K562 (cell line): ENCODE measurements around the gene SEC24C. TPM values are rescaled to one million over a fixed set of nuclear protein-coding genes. Genes with fewer than 3 reads are reported as not detected.

Experiments used
- ATAC-seq: fragments of 200-7000 bp; cut with Tn5 transposase; 3 replicates; pipeline ENCODE4 v1.9.1; 2020; ENCODE audit warnings: moderate library complexity
- BruUV-seq: library from RNA; stranded (reverse); fragments of 400-500 nt; replicated peaks from 2 replicates; lab custom pipeline; 2021; lab: Mats Ljungman, UMichigan
- CTCF ChIA-PET: fragments of 300-600 bp; formaldehyde crosslinking; extraction: SDS; loops from one replicate; lab custom pipeline; 2021; ENCODE audit warnings: low intra/inter-chr PET ratio; lab: Yijun Ruan, JAX
- POLR2A ChIA-PET: fragments of 300-600, 350-650 bp; sonication (Branson Sonifier 250); formaldehyde crosslinking; extraction: SDS; loops from one replicate; lab custom pipeline; 2021; ENCODE audit warnings: antibody characterized with exemption, inconsistent platforms; lab: Yijun Ruan, JAX
- DNase-seq, 4 experiments: peaks; one replicate each; pipeline versions ENCODE4 v3.0.0 to v3.0.0-alpha.2; 2011 to 2018; ENCODE audit warnings: low spot score in 3 of 4, mixed read lengths in 3 of 4; ENCODE audit errors: extremely low read depth in 1 of 4
- FAIRE-seq: peaks from 2 replicates; lab custom pipeline; 2011; peaks lifted over from hg19 to GRCh38; lab: Jason Lieb, UNC
- H2AFZ ChIP-seq: 2 replicates; pipeline ENCODE4 v1.6.0; 2011; ENCODE audit warnings: low read depth, low read length, control low read depth, inconsistent platforms
- H3K27ac ChIP-seq: fragments of 200-600 bp; 3 replicates; pipeline ENCODE4 v1.8.0; 2011; ENCODE audit warnings: low read depth, mild to moderate bottlenecking, control low read depth, inconsistent platforms, low read length, moderate library complexity, mixed read lengths; ENCODE audit errors: extremely low read depth
- H3K27me3 ChIP-seq, 2 experiments: fragments of 300-600 bp in 1 of 2; 2 replicates in 1 of 2; 3 replicates in 1 of 2; pipeline versions ENCODE4 v1.6.0 to v1.8.0; 2011; ENCODE audit warnings: inconsistent platforms in 2 of 2, low read length in 2 of 2, mild to moderate bottlenecking in 1 of 2, mixed read lengths in 1 of 2, moderate library complexity in 1 of 2; ENCODE audit not compliant: control insufficient read depth in 2 of 2, insufficient read depth in 2 of 2
- H3K36me3 ChIP-seq: fragments of 300-600 bp; 3 replicates; pipeline ENCODE4 v1.8.0; 2011; ENCODE audit warnings: mild to moderate bottlenecking, low read length, inconsistent platforms; ENCODE audit not compliant: control insufficient read depth, insufficient read depth
- H3K4me1 ChIP-seq, 2 experiments: fragments of 200-600 bp in 1 of 2; replicated peaks in 1 of 2; 2 replicates in 1 of 2; 3 replicates in 1 of 2; pipeline versions ENCODE4 v1.5.1 to v1.8.0; 2011; ENCODE audit warnings: inconsistent platforms in 2 of 2, low read length in 2 of 2, mild to moderate bottlenecking in 1 of 2, mixed read lengths in 1 of 2, moderate library complexity in 1 of 2; ENCODE audit not compliant: control insufficient read depth in 2 of 2, insufficient read depth in 2 of 2
- H3K4me2 ChIP-seq: 2 replicates; pipeline ENCODE4 v1.6.1; 2011; ENCODE audit warnings: low read length, control low read depth, inconsistent platforms, mixed read lengths; ENCODE audit not compliant: insufficient read depth
- H3K4me3 ChIP-seq: fragments of 200-600 bp; sonication (generic), shearing (Covaris generic); 2 replicates; pipeline ENCODE4 v1.5.1; 2016; ENCODE audit warnings: control low read depth, inconsistent platforms
- H3K79me2 ChIP-seq: fragments of 200-600 bp; 3 replicates; pipeline ENCODE4 v1.8.0; 2011; ENCODE audit warnings: low read length, inconsistent platforms; ENCODE audit not compliant: control insufficient read depth, insufficient read depth
- H3K9ac ChIP-seq, 2 experiments: 2 replicates each; pipeline versions ENCODE4 v1.6.0 to v1.6.1; 2011; ENCODE audit warnings: low read depth in 2 of 2, low read length in 2 of 2, control low read depth in 1 of 2, inconsistent platforms in 1 of 2, mild to moderate bottlenecking in 1 of 2, mixed read lengths in 1 of 2; ENCODE audit not compliant: insufficient read depth in 1 of 2
- H3K9me1 ChIP-seq: one replicate; pipeline ENCODE4 v1.6.0; 2011; ENCODE audit warnings: inconsistent platforms, mild to moderate bottlenecking, low read length, moderate library complexity; ENCODE audit not compliant: control insufficient read depth, insufficient read depth
- H3K9me3 ChIP-seq: replicated peaks from 2 replicates; pipeline ENCODE4 v1.5.1; 2011; ENCODE audit warnings: low read depth, low read length, inconsistent platforms; ENCODE audit not compliant: control insufficient read depth, insufficient read depth
- H4K20me1 ChIP-seq: replicated peaks from 2 replicates; pipeline ENCODE4 v1.6.1; 2011; ENCODE audit warnings: low read length, inconsistent platforms, mixed read lengths; ENCODE audit not compliant: control insufficient read depth, insufficient read depth
- LEF1 ChIP-seq: fragments of 450-650 bp; IDR thresholded peaks from 2 replicates; pipeline ENCODE4 v1.6.1; 2016; ENCODE audit warnings: mild to moderate bottlenecking
- MED1 ChIP-seq: sonication (generic); formaldehyde crosslinking; IDR thresholded peaks from 2 replicates; pipeline ENCODE4 v1.8.1; 2023; ENCODE audit warnings: missing genetic modification reagents, borderline replicate concordance
- MIER1 ChIP-seq: fragments of 450-650 bp; IDR thresholded peaks from 2 replicates; pipeline ENCODE4 v1.6.1; 2016; ENCODE audit warnings: antibody characterized with exemption, mild to moderate bottlenecking, low read depth
- POLR2G ChIP-seq: fragments of 200-400 bp; formaldehyde crosslinking; IDR thresholded peaks from 2 replicates; pipeline ENCODE4 v1.6.1; 2017; ENCODE audit warnings: low read depth, mild to moderate bottlenecking, antibody characterized with exemption, low read length, moderate library complexity
- RBM14 ChIP-seq: fragments of 200-400 bp; formaldehyde crosslinking; IDR thresholded peaks from 2 replicates; pipeline ENCODE4 v1.6.1; 2018; ENCODE audit warnings: low read depth, mild to moderate bottlenecking, low read length, moderate library complexity, borderline replicate concordance; ENCODE audit not compliant: insufficient read depth
- SLC30A9 ChIP-seq: fragments of 250-450 bp; sonication (Bioruptor Pico); IDR thresholded peaks from 2 replicates; pipeline ENCODE4 v1.8.0; 2022; ENCODE audit warnings: mild to moderate bottlenecking, moderate library complexity
- SRF ChIP-seq, 2 experiments: fragments of 250-450, 450-650 bp in 1 of 2; sonication (Bioruptor Pico) in 1 of 2; sonication (generic) in 1 of 2; formaldehyde crosslinking; IDR thresholded peaks; 2 replicates each; pipeline versions ENCODE4 v1.5.0 to v1.5.1; 2020 to 2022; ENCODE audit warnings: mild to moderate bottlenecking in 1 of 2, missing genetic modification reagents in 1 of 2
- TAF1 ChIP-seq: IDR thresholded peaks from 2 replicates; pipeline ENCODE4 v1.6.1; 2011; ENCODE audit warnings: mild to moderate bottlenecking, low read length, moderate library complexity; ENCODE audit not compliant: insufficient read depth, control insufficient read depth, severe bottlenecking; ENCODE audit errors: extremely low read depth
- TAL1 ChIP-seq: fragments of 450-650 bp; IDR thresholded peaks from 2 replicates; pipeline ENCODE4 v1.6.1; 2016; ENCODE audit warnings: mild to moderate bottlenecking
- ZNF239 ChIP-seq: fragments of 250-450 bp; sonication (Bioruptor Pico); IDR thresholded peaks from 2 replicates; pipeline ENCODE4 v1.4.0; 2020; ENCODE audit warnings: mild to moderate bottlenecking
- WGBS: fragments of 100-300 bp; shearing (Covaris generic); methylation state at CpG from one replicate; pipeline ENCODE4 v1.1.6; 2016; ENCODE audit warnings: low coverage, mixed read lengths; ENCODE audit not compliant: insufficient coverage; ENCODE audit errors: missing lambda C conversion rate; 5-methylcytosine and 5-hydroxymethylcytosine counted together
- in situ Hi-C: fragments of 300-500 bp; cut with MboI; formaldehyde crosslinking; loops from 4 replicates; pipeline ENCODE4 v1.15.0; 2018; ENCODE audit warnings: inconsistent platforms, mixed read lengths
- intact Hi-C: fragments of 100-400 bp; cut with micrococcal nuclease; formaldehyde crosslinking; loops from 2 replicates; pipeline ENCODE4 v1.14.2; 2022
- polyA plus RNA-seq, 8 experiments: library from polyadenylated mRNA; depleted of rRNA in 4 of 8; stranded (reverse) in 5 of 8; unstranded in 3 of 8; fragments of >200 nt; fragmentation: Nextera tagmentation in 2 of 8; fragmentation: Illumina TruSeq in 1 of 8; extraction: Ambion mirVana in 2 of 8; extraction: Trizol in 1 of 8; gene quantifications; 2 replicates each; pipeline versions ENCODE4 v1.2.1 to v1.2.3, GENCODE V29; 2011 to 2014; ENCODE audit warnings: inconsistent platforms in 1 of 8, missing spikeins in 1 of 8
- total RNA-seq, 7 experiments: library from RNA; depleted of rRNA in 6 of 7; stranded (reverse); fragments of >200 nt in 6 of 7; fragmentation: Illumina TruSeq in 2 of 7; extraction: Trizol in 2 of 7; gene quantifications; 2 replicates each; pipeline versions ENCODE4 v1.2.1 to v1.2.3, GENCODE V29; 2011 to 2021; ENCODE audit warnings: low replicate concordance in 1 of 7
- TF ChIP-seq, protein P1 (sequence below), 2 experiments: fragments of 450-650 bp; IDR thresholded peaks; 2 replicates each; pipeline ENCODE4 v1.6.1; 2016
- TF ChIP-seq, protein P2 (sequence below): fragments of 250-450 bp; sonication (Bioruptor Pico); IDR thresholded peaks from 2 replicates; pipeline ENCODE4 v1.8.0; 2022; ENCODE audit warnings: inconsistent platforms, mild to moderate bottlenecking, moderate library complexity, borderline replicate concordance

SEC24C gene
- total and polyA plus RNA-seq, 9 of the 15 experiments (the other 6 are each of a cell fraction or from before 2014, with no cell fraction given): 19.0 to 115 (median 70.5) TPM

DNA sequence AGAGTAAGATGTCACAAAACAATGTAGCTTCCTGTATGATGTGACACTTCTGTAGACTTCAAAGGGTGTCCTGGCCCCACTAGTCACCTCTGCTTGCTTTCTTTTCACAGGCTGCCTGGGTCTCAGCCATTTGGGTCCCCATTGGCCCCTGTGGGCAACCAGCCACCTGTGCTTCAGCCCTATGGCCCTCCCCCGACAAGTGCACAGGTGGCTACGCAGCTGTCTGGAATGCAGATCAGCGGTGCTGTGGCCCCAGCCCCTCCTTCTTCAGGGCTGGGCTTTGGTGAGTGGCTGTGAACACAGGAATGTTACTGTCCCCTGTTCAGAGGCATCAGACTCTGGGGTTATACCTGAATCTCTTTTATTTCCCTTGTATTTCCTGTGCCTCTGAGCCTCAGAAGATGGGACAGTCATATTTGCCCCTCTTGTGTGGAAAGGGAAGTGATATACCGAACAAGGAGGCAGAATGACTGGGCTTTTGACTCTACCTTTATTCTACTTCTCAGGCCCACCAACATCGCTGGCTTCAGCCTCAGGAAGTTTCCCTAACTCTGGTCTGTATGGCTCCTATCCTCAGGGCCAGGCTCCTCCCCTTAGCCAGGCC lies 15.4 kb downstream of the SEC24C start:
- CTCF ChIA-PET: interaction anchor here (0.6 kb wide), 1 partner anchor 884 kb away, joined by 3 read pairs; no protein-coding TSS in a partner anchor
- FAIRE-seq: no peak
- no peaks in the 10 kb centered on the region for H4K20me1 ChIP-seq

DNA sequence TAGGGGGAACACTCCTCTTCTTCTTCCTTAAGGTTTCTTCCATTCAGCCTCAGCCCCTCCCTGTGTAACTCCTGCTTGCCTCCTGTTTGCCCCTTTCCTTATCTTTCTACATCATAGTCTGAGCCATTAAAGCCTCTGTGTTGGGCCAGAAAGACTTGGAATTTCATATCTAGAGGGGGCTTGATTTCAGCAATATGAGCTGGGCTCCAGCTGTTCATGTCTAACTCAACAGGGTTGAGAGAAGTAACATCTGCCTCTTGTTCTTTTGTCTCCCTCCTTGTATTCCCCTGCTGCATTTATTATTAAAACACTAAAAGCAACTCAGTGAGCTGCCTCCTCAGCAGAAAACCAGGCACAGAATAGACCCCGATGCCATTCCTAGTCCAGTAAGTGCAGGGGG lies 17.6 kb downstream of the SEC24C start:
- intact Hi-C loops (no loop called here), in situ Hi-C loops (no loop called here)
- Histone ChIP-seq H3K4me3 (no peak overlapping the region), H3K79me2 (peaks cover 6% of the 10 kb centered on the region; the same call in 2 of the 3 replicates), H3K36me3 (peaks cover 88% of the 10 kb centered on the region), H3K27me3 (no peaks in the 10 kb centered on the region), H3K9me1 (peaks cover 3% of the 10 kb centered on the region), H2AFZ (no peak overlapping the region), H3K4me1 (peaks cover 0 to 6% of the 10 kb centered on the region in 2 experiments; a peak in 2 of 5 replicates), H3K9me3 (no peaks in the 10 kb centered on the region), H3K9ac (no peak overlapping the region), H3K27ac (no peak overlapping the region), H4K20me1 (no peaks in the 10 kb centered on the region), H3K4me2 (no peak overlapping the region)
- FAIRE-seq (no peak), DNase-seq (no peak), ATAC-seq (no peak)
- no TSS peak for BruUV-seq
- ChIA-PET POLR2A (interaction anchor here (0.6 to 9.9 kb wide), 4 partner anchors 8 to 20 kb away, joined by 3 to 137 read pairs (median 12); partner anchors contain the start of genes CHCHD1 and SEC24C), CTCF (no interaction called here)
- WGBS: 94% methylated on average over 1 of the region's 1 CpG
- no peak for TF ChIP-seq LEF1
- TF ChIP-seq RBM14: no peak
- TF ChIP-seq MED1 (CRISPR knock-in tag): no peak
- TF ChIP-seq, protein P1, sequence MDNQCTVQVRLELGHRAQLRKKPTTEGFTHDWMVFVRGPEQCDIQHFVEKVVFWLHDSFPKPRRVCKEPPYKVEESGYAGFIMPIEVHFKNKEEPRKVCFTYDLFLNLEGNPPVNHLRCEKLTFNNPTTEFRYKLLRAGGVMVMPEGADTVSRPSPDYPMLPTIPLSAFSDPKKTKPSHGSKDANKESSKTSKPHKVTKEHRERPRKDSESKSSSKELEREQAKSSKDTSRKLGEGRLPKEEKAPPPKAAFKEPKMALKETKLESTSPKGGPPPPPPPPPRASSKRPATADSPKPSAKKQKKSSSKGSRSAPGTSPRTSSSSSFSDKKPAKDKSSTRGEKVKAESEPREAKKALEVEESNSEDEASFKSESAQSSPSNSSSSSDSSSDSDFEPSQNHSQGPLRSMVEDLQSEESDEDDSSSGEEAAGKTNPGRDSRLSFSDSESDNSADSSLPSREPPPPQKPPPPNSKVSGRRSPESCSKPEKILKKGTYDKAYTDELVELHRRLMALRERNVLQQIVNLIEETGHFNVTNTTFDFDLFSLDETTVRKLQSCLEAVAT (IDR thresholded peaks at IDR 0.05): no peak
- TF ChIP-seq, protein P2, sequence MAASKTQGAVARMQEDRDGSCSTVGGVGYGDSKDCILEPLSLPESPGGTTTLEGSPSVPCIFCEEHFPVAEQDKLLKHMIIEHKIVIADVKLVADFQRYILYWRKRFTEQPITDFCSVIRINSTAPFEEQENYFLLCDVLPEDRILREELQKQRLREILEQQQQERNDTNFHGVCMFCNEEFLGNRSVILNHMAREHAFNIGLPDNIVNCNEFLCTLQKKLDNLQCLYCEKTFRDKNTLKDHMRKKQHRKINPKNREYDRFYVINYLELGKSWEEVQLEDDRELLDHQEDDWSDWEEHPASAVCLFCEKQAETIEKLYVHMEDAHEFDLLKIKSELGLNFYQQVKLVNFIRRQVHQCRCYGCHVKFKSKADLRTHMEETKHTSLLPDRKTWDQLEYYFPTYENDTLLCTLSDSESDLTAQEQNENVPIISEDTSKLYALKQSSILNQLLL (CRISPR knock-in tag): no peak
- no peak for TF ChIP-seq ZNF239 (CRISPR knock-in tag)
- no peak for TF ChIP-seq SLC30A9 (CRISPR knock-in tag)
- no peak for TF ChIP-seq TAL1
- no peak for TF ChIP-seq MIER1
- TF ChIP-seq TAF1: no peak

More for the DNA sequence above, 15.4 kb downstream of the SEC24C start:
- ATAC-seq (no peak), DNase-seq (no peak)
- H3K79me2 ChIP-seq: peaks cover 13% of the 10 kb centered on the region
- POLR2A ChIA-PET: interaction anchor here (0.6 to 9.9 kb wide), 5 partner anchors 10 to 209 kb away, joined by 3 to 137 read pairs (median 4); partner anchors contain the start of gene SEC24C
- peaks cover 5 to 8% of the 10 kb centered on the region in 2 experiments; a peak in 4 of 5 replicates for H3K4me1 ChIP-seq
- intact Hi-C loops: no loop called here
- no TSS peak for BruUV-seq
- no peaks in the 10 kb centered on the region for H3K9me3 ChIP-seq
- in situ Hi-C loops: no loop called here
- TF ChIP-seq SRF (CRISPR knock-in tag; IDR thresholded peaks at IDR 0.05) (no peak), POLR2G (0 out of 2 replicates have a peak, but pooled peaks have one; percentile 20)
- H3K4me3 ChIP-seq: no peak overlapping the region
- H3K4me2 ChIP-seq: no peak overlapping the region
- H3K36me3 ChIP-seq: peaks cover 76% of the 10 kb centered on the region
- 81% methylated on average over 5 of the region's 5 CpGs for WGBS
- peaks cover 2% of the 10 kb centered on the region for H3K9me1 ChIP-seq
- no peak overlapping the region for H2AFZ ChIP-seq
- H3K27me3 ChIP-seq: no peaks in the 10 kb centered on the region
- peak overlapping the region in 1 of 2 experiments; percentile 65; a peak in 1 of 4 replicates for H3K9ac ChIP-seq
- H3K27ac ChIP-seq: no peak overlapping the region
